ENCODE data around the gene LHX6. TPM values are rescaled to one million over a fixed set of nuclear protein-coding genes. Genes with fewer than 3 reads are reported as not detected.

LHX6 gene
- total RNA-seq, 1 experiment from 2014 or later: 0.62 TPM

DNA sequence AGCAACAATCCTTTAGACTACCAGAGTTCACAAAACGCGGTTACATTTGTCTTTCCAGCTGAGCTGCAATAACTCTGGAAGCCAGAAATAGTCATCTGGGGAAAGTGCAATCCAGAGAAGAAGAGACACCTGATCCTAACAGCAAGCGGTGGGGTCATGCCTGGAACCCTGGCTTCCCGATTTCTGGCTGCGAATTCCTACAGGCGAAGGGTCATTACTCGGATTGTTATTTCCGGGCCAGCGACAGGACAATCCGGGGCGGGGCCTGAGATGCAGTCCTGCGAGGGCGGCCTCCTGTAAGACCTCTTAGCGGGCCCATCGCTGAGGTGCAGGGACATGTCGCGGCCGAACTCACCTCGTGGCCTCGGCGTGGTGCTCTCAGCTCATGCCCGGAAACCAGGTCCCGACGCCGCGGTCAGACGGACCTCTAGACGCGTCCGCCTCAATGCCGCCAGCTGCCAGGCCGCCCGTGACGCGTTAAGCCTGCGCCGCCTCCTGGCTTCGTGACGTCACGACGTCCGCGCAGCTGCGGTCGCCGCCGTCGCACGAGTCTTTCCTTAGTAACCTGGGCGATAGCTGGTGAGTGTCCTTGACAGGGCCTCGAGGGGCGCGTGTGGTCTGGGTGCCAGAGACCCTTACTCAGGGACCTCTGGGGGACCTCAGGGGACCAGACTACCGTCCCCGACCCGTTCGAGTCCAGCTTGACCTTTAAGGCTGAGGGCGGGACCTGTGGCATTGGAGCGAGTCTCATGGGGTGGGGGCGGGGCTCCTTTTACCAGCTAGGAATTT, 35.8 kb upstream of the LHX6 start, which contains the start of the genes MRRF and RBM18:
TSS of gene MRRF (plus strand) at position 523 of the 789 bp plus-strand sequence. CDS start 6,010 bp downstream, outside the sequence.
TSS of gene RBM18 (minus strand) at position 481 of the 789 bp plus-strand sequence. CDS start 3,348 bp downstream, outside the sequence.
- H3K27ac ChIP-seq (ENCODE audit: low read length): peak within 1 kb of the TSS; percentile 97
- no peaks in the 10 kb centered on the region for H3K9me3 ChIP-seq (ENCODE audit: control insufficient read depth, insufficient read depth, low read depth, low read length)
- peaks cover 21% of the 10 kb centered on the region for H3K36me3 ChIP-seq (ENCODE audit: control insufficient read depth, insufficient read depth, low read length)
- DNase-seq (ENCODE audit: low read depth, low spot score) (peak; percentile 54), ATAC-seq (peak; percentile 97)
- CTCF ChIA-PET: interaction anchor here (0.6 to 0.7 kb wide), 2 partner anchors 69 to 857 kb away, joined by 3 to 12 read pairs; no protein-coding TSS in a partner anchor
- H3K4me1 ChIP-seq (ENCODE audit: control insufficient read depth, insufficient read depth, low read length): peaks cover 12% of the 10 kb centered on the region
- BruUV-seq (replicated peaks): no TSS peak
- POLR2A ChIA-PET: interaction anchor here (0.6 kb wide), 1 partner anchor 909 kb away, joined by 3 read pairs; no protein-coding TSS in a partner anchor
- TF ChIP-seq POLR2AphosphoS5 (IDR thresholded peaks at IDR 0.05; ENCODE audit: low read depth, low read length) (peak; percentile 68), SIN3A (IDR thresholded peaks at IDR 0.05; ENCODE audit: borderline replicate concordance, insufficient read depth, low read depth, low read length) (no peak), TCF7L2 (IDR thresholded peaks at IDR 0.05; ENCODE audit: low read depth, low read length) (peak; percentile 7; the same call in 1 of the 2 replicates)
- TF ChIP-seq, protein P1, sequence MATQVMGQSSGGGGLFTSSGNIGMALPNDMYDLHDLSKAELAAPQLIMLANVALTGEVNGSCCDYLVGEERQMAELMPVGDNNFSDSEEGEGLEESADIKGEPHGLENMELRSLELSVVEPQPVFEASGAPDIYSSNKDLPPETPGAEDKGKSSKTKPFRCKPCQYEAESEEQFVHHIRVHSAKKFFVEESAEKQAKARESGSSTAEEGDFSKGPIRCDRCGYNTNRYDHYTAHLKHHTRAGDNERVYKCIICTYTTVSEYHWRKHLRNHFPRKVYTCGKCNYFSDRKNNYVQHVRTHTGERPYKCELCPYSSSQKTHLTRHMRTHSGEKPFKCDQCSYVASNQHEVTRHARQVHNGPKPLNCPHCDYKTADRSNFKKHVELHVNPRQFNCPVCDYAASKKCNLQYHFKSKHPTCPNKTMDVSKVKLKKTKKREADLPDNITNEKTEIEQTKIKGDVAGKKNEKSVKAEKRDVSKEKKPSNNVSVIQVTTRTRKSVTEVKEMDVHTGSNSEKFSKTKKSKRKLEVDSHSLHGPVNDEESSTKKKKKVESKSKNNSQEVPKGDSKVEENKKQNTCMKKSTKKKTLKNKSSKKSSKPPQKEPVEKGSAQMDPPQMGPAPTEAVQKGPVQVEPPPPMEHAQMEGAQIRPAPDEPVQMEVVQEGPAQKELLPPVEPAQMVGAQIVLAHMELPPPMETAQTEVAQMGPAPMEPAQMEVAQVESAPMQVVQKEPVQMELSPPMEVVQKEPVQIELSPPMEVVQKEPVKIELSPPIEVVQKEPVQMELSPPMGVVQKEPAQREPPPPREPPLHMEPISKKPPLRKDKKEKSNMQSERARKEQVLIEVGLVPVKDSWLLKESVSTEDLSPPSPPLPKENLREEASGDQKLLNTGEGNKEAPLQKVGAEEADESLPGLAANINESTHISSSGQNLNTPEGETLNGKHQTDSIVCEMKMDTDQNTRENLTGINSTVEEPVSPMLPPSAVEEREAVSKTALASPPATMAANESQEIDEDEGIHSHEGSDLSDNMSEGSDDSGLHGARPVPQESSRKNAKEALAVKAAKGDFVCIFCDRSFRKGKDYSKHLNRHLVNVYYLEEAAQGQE (IDR thresholded peaks at IDR 0.05; ENCODE audit: insufficient read depth in 1 of 2, low read depth in 2 of 2, low read length in 1 of 2): 0 out of 4 replicates have a peak, but pooled peaks of 1 of the 2 experiments have one; percentile 45
- TF ChIP-seq, protein P2, sequence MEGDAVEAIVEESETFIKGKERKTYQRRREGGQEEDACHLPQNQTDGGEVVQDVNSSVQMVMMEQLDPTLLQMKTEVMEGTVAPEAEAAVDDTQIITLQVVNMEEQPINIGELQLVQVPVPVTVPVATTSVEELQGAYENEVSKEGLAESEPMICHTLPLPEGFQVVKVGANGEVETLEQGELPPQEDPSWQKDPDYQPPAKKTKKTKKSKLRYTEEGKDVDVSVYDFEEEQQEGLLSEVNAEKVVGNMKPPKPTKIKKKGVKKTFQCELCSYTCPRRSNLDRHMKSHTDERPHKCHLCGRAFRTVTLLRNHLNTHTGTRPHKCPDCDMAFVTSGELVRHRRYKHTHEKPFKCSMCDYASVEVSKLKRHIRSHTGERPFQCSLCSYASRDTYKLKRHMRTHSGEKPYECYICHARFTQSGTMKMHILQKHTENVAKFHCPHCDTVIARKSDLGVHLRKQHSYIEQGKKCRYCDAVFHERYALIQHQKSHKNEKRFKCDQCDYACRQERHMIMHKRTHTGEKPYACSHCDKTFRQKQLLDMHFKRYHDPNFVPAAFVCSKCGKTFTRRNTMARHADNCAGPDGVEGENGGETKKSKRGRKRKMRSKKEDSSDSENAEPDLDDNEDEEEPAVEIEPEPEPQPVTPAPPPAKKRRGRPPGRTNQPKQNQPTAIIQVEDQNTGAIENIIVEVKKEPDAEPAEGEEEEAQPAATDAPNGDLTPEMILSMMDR (IDR thresholded peaks at IDR 0.05): no peak
- intact Hi-C loops (cut with micrococcal nuclease; ENCODE audit: unreplicated experiment) (no loop called here), in situ Hi-C loops (cut with HindIII; ENCODE audit: low pct_unique_long_range_greater_than_20kb, low sequenced_read_pairs) (no loop called here)
- peak within 1 kb of the TSS; percentile 89 to 90 for H3K4me3 ChIP-seq (ENCODE audit: low read depth in 2 of 2, low read length in 2 of 2)
- H3K27me3 ChIP-seq (ENCODE audit: control insufficient read depth, insufficient read depth, low read length): no peaks in the 10 kb centered on the region

DNA sequence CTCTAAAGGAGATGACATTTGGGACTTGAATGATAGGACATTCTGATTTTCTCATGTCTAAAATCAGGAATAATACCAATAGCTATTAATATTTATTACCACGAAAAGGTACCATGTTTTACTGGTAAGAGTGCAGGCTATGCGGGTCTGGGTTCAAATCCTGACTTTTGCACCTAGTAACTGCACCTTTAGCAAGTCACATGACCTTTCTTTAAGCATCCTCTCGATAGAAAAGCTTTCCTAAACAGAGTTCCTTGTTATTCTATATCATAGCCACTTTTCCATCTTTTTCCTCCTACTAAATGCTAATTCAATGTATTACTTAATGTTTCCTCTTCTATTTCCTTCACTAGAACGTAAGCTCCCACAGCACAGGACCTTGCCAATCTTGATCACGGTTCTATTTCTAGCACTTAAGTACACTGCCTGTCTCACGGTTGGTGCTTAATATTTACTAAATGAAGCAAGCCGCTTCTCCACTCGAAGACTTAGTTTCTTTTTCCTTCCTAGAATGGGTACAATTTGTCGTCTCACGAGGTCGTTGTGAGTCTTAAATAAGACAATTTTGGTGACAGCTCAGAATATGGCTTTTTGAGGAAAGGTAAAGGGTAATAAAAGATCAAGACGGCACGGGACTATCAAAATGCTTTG, 35.1 kb upstream of the LHX6 start:
- peaks cover 25% of the 10 kb centered on the region for H3K36me3 ChIP-seq (ENCODE audit: control insufficient read depth, insufficient read depth, low read length)
- ChIA-PET POLR2A (no interaction called here), CTCF (interaction anchor here (0.7 kb wide), 1 partner anchor 69 kb away, joined by 3 read pairs; no protein-coding TSS in a partner anchor)
- intact Hi-C loops (cut with micrococcal nuclease; ENCODE audit: unreplicated experiment): no loop called here
- DNase-seq (ENCODE audit: low read depth, low spot score): no peak
- H3K4me1 ChIP-seq (ENCODE audit: control insufficient read depth, insufficient read depth, low read length): peaks cover 12% of the 10 kb centered on the region
- H3K27me3 ChIP-seq (ENCODE audit: control insufficient read depth, insufficient read depth, low read length): no peaks in the 10 kb centered on the region
- ATAC-seq: no peak
- in situ Hi-C loops (cut with HindIII; ENCODE audit: low pct_unique_long_range_greater_than_20kb, low sequenced_read_pairs): no loop called here
- H3K9me3 ChIP-seq (ENCODE audit: control insufficient read depth, insufficient read depth, low read depth, low read length): no peaks in the 10 kb centered on the region
- H3K27ac ChIP-seq (ENCODE audit: low read length): peak overlapping the region; percentile 97
- TF ChIP-seq, protein P1 (IDR thresholded peaks at IDR 0.05; ENCODE audit: insufficient read depth in 1 of 2, low read depth in 2 of 2, low read length in 1 of 2): no peak
- TF ChIP-seq, protein P2 (IDR thresholded peaks at IDR 0.05): no peak
- no peak for TF ChIP-seq POLR2AphosphoS5 (IDR thresholded peaks at IDR 0.05; ENCODE audit: low read depth, low read length)
- peak overlapping the region; percentile 89 to 90 for H3K4me3 ChIP-seq (ENCODE audit: low read depth in 2 of 2, low read length in 2 of 2)
- BruUV-seq (replicated peaks): no TSS peak

Data from Panc1 (cell line).